GM19438 (cell line): Measurements from ENCODE around the gene SETMAR.
"Not testable (repeated sequence)": the region's sequence is repeated elsewhere in the genome, so short reads cannot be mapped to it uniquely, and the experiment has no call there.

Experiments
- ATAC-seq: cut with Tn5 transposase; IDR thresholded peaks from one replicate; pipeline ENCODE4 v1.9.1; 2021; ENCODE audit warnings: low read depth; ENCODE audit not compliant: unreplicated experiment

SETMAR gene

DNA sequence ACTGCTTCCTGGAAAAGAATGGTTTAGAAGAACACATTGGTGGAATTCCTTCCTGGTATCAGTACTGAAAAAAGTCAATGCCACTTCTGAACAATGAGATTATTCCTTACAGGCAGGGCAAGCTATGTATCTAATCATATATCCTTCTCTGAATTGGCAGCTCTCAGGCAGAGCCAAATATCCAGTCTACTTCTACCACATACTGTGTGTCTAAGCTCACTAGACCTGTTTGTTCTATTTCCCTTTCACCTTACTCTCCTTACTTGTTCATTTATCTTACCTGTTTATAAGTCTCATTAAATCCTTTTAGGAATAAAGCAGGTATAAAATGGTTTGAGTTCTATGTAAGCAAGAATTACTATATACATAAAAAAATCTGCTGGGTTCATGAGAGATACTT is 8.3 kb downstream of the SETMAR start:
- ATAC-seq, result no peak

- ATAC-seq, result no peak
Measured at GRCh38 chr3:4313606-4314293, 10.6 kb downstream of the SETMAR start.

GRCh38 chr3:4314688-4315087 is 11.5 kb downstream of the SETMAR start:
- ATAC-seq, result no peak

- ATAC-seq, result no peak
Measured at GRCh38 chr3:4320096-4320911, 17.1 kb downstream of the SETMAR start.

DNA sequence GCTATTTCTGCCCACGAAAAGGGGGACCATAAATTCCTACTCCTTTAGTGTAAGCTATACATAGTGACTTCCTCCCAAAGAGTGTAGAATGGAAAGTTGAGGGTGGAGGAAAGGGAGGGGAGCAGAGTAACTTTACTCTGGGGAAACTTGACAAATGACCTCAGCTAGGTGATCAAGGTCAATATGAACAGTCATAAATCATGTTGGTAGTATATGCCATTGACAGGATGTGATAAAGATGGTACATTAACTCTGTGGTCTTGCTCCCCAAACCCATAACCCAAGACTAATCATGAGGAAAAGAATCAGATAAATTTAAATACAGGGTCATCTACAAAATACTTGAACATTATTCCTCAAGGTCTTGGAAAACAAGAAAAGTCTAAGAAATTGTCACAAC is 18.6 kb downstream of the SETMAR start:
- ATAC-seq, result no peak

GRCh38 chr3:4322635-4323034 is 19.5 kb downstream of the SETMAR start:
- ATAC-seq, result no peak

- ATAC-seq, result no peak
Measured at GRCh38 chr3:4323246-4324027, 20.3 kb downstream of the SETMAR start.

DNA sequence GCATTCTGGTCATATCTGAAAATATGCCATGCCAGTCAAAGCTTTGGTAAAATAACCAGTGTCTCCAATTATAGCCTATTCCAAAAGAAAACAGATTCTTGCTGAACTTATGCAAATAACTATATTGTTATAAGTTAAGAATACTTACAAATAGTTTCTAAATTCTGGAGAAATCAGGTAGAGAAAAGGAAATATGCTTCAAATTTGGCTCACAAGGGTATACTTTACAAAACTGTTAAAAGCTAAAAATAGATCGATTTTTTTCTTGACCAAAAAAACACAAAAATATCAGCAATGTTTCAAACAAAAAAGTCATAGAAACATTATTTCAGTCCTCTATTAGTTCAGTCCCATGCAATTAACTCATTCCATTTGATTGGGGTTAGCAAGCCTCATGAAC is 23.7 kb downstream of the SETMAR start:
- no peak for ATAC-seq

- not testable (repeated sequence) for ATAC-seq
Measured at GRCh38 chr3:4329806-4330205, 26.6 kb downstream of the SETMAR start.

DNA sequence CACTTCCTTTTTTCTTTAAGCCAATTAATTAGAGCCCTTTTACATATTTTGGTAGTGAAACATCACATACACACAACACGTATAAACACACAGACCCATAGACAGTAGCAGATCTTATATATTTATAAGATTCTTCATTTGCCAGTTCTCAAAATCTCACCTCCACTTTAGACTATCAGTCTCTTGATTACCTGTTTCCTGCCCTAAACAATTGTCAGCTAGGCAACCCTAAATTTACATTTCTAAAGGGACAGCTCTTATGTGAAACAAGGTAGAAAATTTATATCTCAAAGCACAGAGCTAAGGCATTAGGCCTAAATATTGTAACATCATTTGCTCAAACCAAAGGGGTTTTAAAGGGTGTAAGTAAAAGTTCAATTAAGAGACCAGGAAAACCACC is 28.9 kb downstream of the SETMAR start:
- ATAC-seq, result no peak

- no peak for ATAC-seq
Measured at GRCh38 chr3:4332574-4332973, 29.4 kb downstream of the SETMAR start.

GRCh38 chr3:4332991-4333390 is 29.8 kb downstream of the SETMAR start:
- no peak for ATAC-seq

GRCh38 chr3:4334548-4334947 is 31.4 kb downstream of the SETMAR start:
- no peak for ATAC-seq

DNA sequence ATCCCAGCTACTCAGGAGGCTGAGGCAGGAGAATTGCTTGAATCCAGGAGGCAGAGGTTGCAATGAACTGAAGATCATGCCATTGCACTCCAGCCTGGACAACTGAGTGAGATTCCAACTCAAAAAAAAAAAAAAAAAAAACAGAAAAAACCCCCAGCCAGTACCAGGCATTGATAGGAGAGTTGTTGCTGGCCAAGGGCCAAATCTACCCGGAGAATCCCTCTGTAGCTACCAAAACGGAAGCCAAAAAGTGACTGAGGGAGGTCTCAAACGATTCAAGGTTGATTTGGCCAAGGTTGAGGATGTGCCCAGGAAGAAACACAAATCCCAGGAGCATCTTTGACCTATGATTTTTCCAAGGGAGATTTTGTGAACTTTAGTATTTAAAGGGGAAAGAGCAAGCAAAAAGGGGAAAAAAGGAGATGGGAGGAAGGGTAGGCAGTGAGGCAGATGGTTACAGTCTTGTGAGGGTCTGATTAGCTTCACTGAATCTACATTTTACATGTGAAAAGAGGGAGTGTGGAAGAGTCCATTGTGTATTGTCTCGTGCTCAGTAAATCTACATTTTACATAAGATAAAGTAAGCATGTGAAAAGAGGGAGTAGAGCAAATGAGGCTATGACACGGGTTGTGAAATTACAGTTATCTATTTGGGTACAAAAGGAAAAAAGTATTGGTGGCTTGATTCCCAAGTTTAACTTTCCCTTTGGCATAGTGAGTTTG is 32.8 kb downstream of the SETMAR start:
- ATAC-seq, result no peak

DNA sequence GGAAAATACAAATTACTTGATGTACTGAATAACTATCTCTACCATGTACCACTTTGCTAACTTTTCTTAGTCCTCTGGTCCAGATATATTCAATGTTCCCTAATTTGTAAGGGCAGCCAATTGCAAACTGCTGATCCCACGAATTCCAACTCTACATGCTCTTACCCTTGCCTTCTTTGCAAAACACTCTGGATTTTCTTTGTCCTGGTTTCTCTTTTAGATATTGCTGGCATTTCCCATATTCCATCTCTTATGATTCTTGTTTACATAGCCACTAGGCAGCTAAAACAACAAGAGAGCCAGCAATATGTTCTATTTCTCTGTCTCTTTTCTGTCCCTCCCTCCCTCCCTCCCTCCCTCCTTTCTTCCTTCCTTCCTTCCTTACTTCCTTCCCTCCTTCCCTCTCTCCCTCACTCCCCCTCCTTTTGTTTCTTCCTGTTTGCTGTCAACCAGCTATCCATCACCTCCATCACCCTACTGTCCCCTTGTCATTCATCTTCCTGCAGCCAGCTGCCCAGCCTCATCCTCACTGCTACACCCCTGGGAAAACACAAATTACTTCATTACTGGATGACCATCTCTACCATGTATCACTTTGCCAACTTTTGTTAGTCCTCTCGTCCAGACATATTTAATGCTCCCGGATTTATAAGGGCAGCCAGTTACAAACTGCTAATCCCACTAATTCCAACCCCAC is 33.8 kb downstream of the SETMAR start:
- no peak for ATAC-seq

- no peak for ATAC-seq
Measured at GRCh38 chr3:4338751-4339150, 35.6 kb downstream of the SETMAR start.

GRCh38 chr3:4340077-4340410 is 36.9 kb downstream of the SETMAR start:
- ATAC-seq, result no peak

GRCh38 chr3:4340411-4341335 is 37.5 kb downstream of the SETMAR start:
- no peak for ATAC-seq

- ATAC-seq, result no peak
Measured at GRCh38 chr3:4341336-4341675, 38.1 kb downstream of the SETMAR start.
